NCI-H345 (cell line): Measurements from ENCODE around the gene CDC42EP1.

ENCODE experiments used
- DNase-seq: peaks from one replicate; lab custom pipeline; 2025; lab: John Stamatoyannopoulos, UW

CDC42EP1 gene

GRCh38 chr22:37561212-37562048 lies 1.1 kb downstream of the CDC42EP1 start:
- DNase-seq = peak; percentile 25

GRCh38 chr22:37562049-37562875 lies 2.0 kb downstream of the CDC42EP1 start:
- no peak for DNase-seq

GRCh38 chr22:37563153-37564081 lies 3.1 kb downstream of the CDC42EP1 start:
- no peak for DNase-seq

- no peak for DNase-seq
These were observed 3.9 kb downstream of the CDC42EP1 start for GRCh38 chr22:37564111-37564711.

- DNase-seq = no peak
These were observed 5.5 kb downstream of the CDC42EP1 start for GRCh38 chr22:37565830-37566229.

- no peak for DNase-seq
These were observed 6.1 kb downstream of the CDC42EP1 start for GRCh38 chr22:37566329-37566837.

GRCh38 chr22:37566903-37567798 lies 6.9 kb downstream of the CDC42EP1 start:
- DNase-seq = peak; percentile 69

- no peak for DNase-seq
These were observed 7.7 kb downstream of the CDC42EP1 start for GRCh38 chr22:37568012-37568411.

- DNase-seq = no peak
These were observed 8.2 kb downstream of the CDC42EP1 start for GRCh38 chr22:37568448-37569008.

- no peak for DNase-seq
These were observed 9.0 kb downstream of the CDC42EP1 start for GRCh38 chr22:37569009-37569920.

- DNase-seq = no peak
These were observed 9.8 kb downstream of the CDC42EP1 start for GRCh38 chr22:37569921-37570660.

GRCh38 chr22:37570661-37570976 lies 10.3 kb downstream of the CDC42EP1 start:
- no peak for DNase-seq

GRCh38 chr22:37571258-37571991 lies 11.1 kb downstream of the CDC42EP1 start:
- DNase-seq = no peak

- DNase-seq = no peak
These were observed 11.7 kb downstream of the CDC42EP1 start for GRCh38 chr22:37571992-37572373.

GRCh38 chr22:37575490-37576003 lies 15.3 kb downstream of the CDC42EP1 start:
- DNase-seq = no peak

GRCh38 chr22:37578002-37578401 lies 17.7 kb downstream of the CDC42EP1 start:
- no peak for DNase-seq

- no peak for DNase-seq
These were observed 21.2 kb downstream of the CDC42EP1 start for GRCh38 chr22:37581504-37581903.
